Measurements from ENCODE around the gene PACSIN2.

PACSIN2 gene

DNA sequence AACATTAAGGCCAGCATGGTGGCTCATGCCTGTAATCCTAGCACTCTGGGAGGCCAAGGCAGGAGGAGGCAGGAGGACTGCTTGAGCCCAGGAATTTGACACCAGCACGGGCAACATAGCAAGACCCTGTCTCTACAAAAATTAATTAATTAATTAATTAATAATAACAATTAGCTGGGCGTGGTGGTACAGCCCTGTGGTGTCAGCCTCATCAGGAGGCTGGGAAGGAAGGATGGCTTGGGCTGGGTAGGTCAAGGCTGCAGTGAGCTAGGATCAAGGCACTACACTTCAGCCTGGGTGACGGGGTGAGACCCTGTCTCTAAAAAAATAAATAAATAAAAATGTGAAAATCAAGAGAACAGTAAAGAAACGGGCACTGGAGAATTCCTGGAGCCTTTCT lies 159.2 kb downstream of the PACSIN2 start:
- Histone ChIP-seq H3K36me3 (ENCODE audit: control insufficient read depth, low read length) (no peaks in the 10 kb centered on the region), H3K27ac (ENCODE audit: low read depth, low read length) (no peak overlapping the region), H3K9me2 (replicated peaks; ENCODE audit: control insufficient read depth, low read length) (no peaks in the 10 kb centered on the region), H3K4me2 (ENCODE audit: low read length) (peak overlapping the region; percentile 85), H4K20me1 (ENCODE audit: control insufficient read depth, insufficient read depth, low read depth, low read length) (no peaks in the 10 kb centered on the region), H3K27me3 (ENCODE audit: control insufficient read depth, low read length) (no peaks in the 10 kb centered on the region), H3K4me1 (ENCODE audit: control insufficient read depth, low read length) (peaks cover 11% of the 10 kb centered on the region), H3K9me3 (ENCODE audit: control insufficient read depth, insufficient read depth, low read length) (no peaks in the 10 kb centered on the region; the same call in 1 of the 2 replicates), H3K79me2 (ENCODE audit: control insufficient read depth, low read length) (peaks cover 8% of the 10 kb centered on the region), H3K4me3 (ENCODE audit: low read length) (peak overlapping the region; percentile 81), H3F3A (ENCODE audit: control insufficient read depth, insufficient read depth) (peaks cover under 1% of the 10 kb centered on the region; the same call in 1 of the 2 replicates)
- TF ChIP-seq, protein P1, sequence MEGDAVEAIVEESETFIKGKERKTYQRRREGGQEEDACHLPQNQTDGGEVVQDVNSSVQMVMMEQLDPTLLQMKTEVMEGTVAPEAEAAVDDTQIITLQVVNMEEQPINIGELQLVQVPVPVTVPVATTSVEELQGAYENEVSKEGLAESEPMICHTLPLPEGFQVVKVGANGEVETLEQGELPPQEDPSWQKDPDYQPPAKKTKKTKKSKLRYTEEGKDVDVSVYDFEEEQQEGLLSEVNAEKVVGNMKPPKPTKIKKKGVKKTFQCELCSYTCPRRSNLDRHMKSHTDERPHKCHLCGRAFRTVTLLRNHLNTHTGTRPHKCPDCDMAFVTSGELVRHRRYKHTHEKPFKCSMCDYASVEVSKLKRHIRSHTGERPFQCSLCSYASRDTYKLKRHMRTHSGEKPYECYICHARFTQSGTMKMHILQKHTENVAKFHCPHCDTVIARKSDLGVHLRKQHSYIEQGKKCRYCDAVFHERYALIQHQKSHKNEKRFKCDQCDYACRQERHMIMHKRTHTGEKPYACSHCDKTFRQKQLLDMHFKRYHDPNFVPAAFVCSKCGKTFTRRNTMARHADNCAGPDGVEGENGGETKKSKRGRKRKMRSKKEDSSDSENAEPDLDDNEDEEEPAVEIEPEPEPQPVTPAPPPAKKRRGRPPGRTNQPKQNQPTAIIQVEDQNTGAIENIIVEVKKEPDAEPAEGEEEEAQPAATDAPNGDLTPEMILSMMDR (IDR thresholded peaks at IDR 0.05; ENCODE audit: low read depth, low read length, poor library complexity, severe bottlenecking), result no peak
- TF ChIP-seq EZH2phosphoT487 (IDR thresholded peaks at IDR 0.05; ENCODE audit: borderline replicate concordance, low read length), result no peak

DNA sequence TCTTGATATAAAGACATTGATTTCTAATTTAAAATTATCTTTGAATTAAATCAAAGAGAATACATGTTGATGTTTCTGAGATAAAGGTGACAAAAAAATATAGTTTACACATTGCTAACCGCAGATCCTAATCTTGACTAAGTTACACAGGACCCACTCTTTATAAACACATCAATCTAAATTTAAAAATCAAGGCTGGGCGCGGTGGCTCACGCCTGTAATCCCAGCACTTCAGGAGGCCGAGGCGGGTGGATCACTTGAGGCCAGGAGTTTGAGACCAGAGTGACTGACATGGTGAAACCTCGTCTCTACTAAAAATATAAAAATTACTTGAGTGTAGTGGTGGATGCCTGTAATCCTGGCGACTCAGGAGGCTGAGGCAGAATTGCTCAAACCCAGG lies 159.7 kb downstream of the PACSIN2 start:
- no peak overlapping the region for H3K4me2 ChIP-seq (ENCODE audit: low read length)
- no peaks in the 10 kb centered on the region for H4K20me1 ChIP-seq (ENCODE audit: control insufficient read depth, insufficient read depth, low read depth, low read length)
- no peak overlapping the region for H3K4me3 ChIP-seq (ENCODE audit: low read length)
- no peaks in the 10 kb centered on the region for H3K27me3 ChIP-seq (ENCODE audit: control insufficient read depth, low read length)
- no peaks in the 10 kb centered on the region for H3F3A ChIP-seq (ENCODE audit: control insufficient read depth, insufficient read depth)
- H3K9me2 ChIP-seq (replicated peaks; ENCODE audit: control insufficient read depth, low read length), result no peaks in the 10 kb centered on the region
- H3K4me1 ChIP-seq (ENCODE audit: control insufficient read depth, low read length), result peaks cover 11% of the 10 kb centered on the region
- H3K27ac ChIP-seq (ENCODE audit: low read depth, low read length), result no peak overlapping the region
- H3K9me3 ChIP-seq (ENCODE audit: control insufficient read depth, insufficient read depth, low read length), result no peaks in the 10 kb centered on the region; the same call in 1 of the 2 replicates
- TF ChIP-seq, protein P1 (IDR thresholded peaks at IDR 0.05; ENCODE audit: low read depth, low read length, poor library complexity, severe bottlenecking), result no peak
- TF ChIP-seq EZH2phosphoT487 (IDR thresholded peaks at IDR 0.05; ENCODE audit: borderline replicate concordance, low read length), result no peak
- peaks cover 8% of the 10 kb centered on the region for H3K79me2 ChIP-seq (ENCODE audit: control insufficient read depth, low read length)
- H3K36me3 ChIP-seq (ENCODE audit: control insufficient read depth, low read length), result no peaks in the 10 kb centered on the region

DNA sequence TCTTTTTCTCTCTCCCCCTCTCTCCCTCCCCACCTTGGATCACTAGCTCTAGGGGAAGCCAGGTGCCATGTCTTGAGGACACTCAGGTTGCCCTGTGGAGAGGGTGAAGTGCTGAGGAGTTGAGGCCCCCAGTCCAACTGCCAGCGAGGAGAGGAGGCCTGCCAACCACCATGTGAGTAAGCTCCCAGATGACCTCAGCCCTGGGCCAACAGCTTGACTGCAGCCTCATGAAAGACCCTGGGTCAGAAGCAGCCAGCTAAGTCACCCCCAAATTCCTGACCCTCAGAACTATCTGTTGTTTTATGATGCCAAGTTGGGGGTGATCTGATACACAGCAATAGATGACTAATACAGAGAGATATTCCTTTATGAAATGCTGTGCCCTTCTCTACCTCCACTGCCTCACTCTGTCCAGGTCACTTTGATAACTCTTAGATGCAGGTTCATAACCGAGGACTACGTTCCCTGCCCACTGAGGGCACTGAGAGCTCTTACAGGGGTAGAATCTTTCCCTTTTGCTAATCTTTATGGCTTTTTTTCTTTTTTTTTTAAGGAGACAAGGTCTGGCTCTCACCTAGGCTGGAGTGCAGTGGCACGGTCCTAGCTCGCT lies 165.9 kb downstream of the PACSIN2 start:
- no peaks in the 10 kb centered on the region for H3K9me3 ChIP-seq (ENCODE audit: control insufficient read depth, insufficient read depth, low read length)
- peaks cover 7% of the 10 kb centered on the region for H3K79me2 ChIP-seq (ENCODE audit: control insufficient read depth, low read length)
- H3K27me3 ChIP-seq (ENCODE audit: control insufficient read depth, low read length), result no peaks in the 10 kb centered on the region
- H3F3A ChIP-seq (ENCODE audit: control insufficient read depth, insufficient read depth), result no peaks in the 10 kb centered on the region
- H3K4me2 ChIP-seq (ENCODE audit: low read length), result no peak overlapping the region
- TF ChIP-seq, protein P1 (IDR thresholded peaks at IDR 0.05; ENCODE audit: low read depth, low read length, poor library complexity, severe bottlenecking), result no peak
- no peak for TF ChIP-seq EZH2phosphoT487 (IDR thresholded peaks at IDR 0.05; ENCODE audit: borderline replicate concordance, low read length)
- H3K4me1 ChIP-seq (ENCODE audit: control insufficient read depth, low read length), result no peaks in the 10 kb centered on the region
- H3K9me2 ChIP-seq (replicated peaks; ENCODE audit: control insufficient read depth, low read length), result no peaks in the 10 kb centered on the region
- H3K36me3 ChIP-seq (ENCODE audit: control insufficient read depth, low read length), result no peaks in the 10 kb centered on the region
- H4K20me1 ChIP-seq (ENCODE audit: control insufficient read depth, insufficient read depth, low read depth, low read length), result no peaks in the 10 kb centered on the region
- H3K4me3 ChIP-seq (ENCODE audit: low read length), result no peak overlapping the region
- H3K27ac ChIP-seq (ENCODE audit: low read depth, low read length), result no peak overlapping the region

Measured in DOHH2 (cell line).